K562 (cell line): ENCODE results near the gene MTA2. TPM values are rescaled to one million over a fixed set of nuclear protein-coding genes. Genes with fewer than 3 reads are reported as not detected.

Experiments used
- MBD2 ChIP-seq: sonication (generic); IDR thresholded peaks from 2 replicates; pipeline ENCODE4 v1.6.1; 2016; ENCODE audit warnings: low read depth, borderline replicate concordance
- RBM25 ChIP-seq: fragments of 200-400 bp; formaldehyde crosslinking; IDR thresholded peaks from 2 replicates; pipeline ENCODE4 v1.6.1; 2018; ENCODE audit warnings: low read length, low read depth, moderate library complexity; ENCODE audit not compliant: severe bottlenecking
- ZBTB17 ChIP-seq: fragments of 450-650 bp; formaldehyde crosslinking; IDR thresholded peaks from 2 replicates; pipeline ENCODE4 v1.4.0; 2020; ENCODE audit warnings: mild to moderate bottlenecking
- ZNF12 ChIP-seq: sonication (generic); formaldehyde crosslinking; IDR thresholded peaks from 2 replicates; pipeline ENCODE4 v1.4.0; 2020; ENCODE audit warnings: mild to moderate bottlenecking, missing genetic modification reagents
- ZNF644 ChIP-seq: fragments of 200-800 bp; sonication (Bioruptor generic); IDR thresholded peaks from 2 replicates; pipeline ENCODE4 v1.6.1; 2016; ENCODE audit warnings: low read depth, missing genetic modification characterization, missing compliant biosample characterization
- polyA plus RNA-seq, 8 experiments: library from polyadenylated mRNA; depleted of rRNA in 4 of 8; stranded (reverse) in 5 of 8; unstranded in 3 of 8; fragments of >200 nt; fragmentation: Nextera tagmentation in 2 of 8; fragmentation: Illumina TruSeq in 1 of 8; extraction: Ambion mirVana in 2 of 8; extraction: Trizol in 1 of 8; gene quantifications; 2 replicates each; pipeline versions ENCODE4 v1.2.1 to v1.2.3, GENCODE V29; 2011 to 2014; ENCODE audit warnings: inconsistent platforms in 1 of 8, missing spikeins in 1 of 8
- total RNA-seq, 7 experiments: library from RNA; depleted of rRNA in 6 of 7; stranded (reverse); fragments of >200 nt in 6 of 7; fragmentation: Illumina TruSeq in 2 of 7; extraction: Trizol in 2 of 7; gene quantifications; 2 replicates each; pipeline versions ENCODE4 v1.2.1 to v1.2.3, GENCODE V29; 2011 to 2021; ENCODE audit warnings: low replicate concordance in 1 of 7
- TF ChIP-seq, protein P1 (sequence below): sonication (generic); formaldehyde crosslinking; IDR thresholded peaks from 2 replicates; pipeline ENCODE4 v1.8.1; 2023; ENCODE audit warnings: mild to moderate bottlenecking, missing genetic modification reagents
- TF ChIP-seq, protein P2 (sequence below): fragments of 250-450 bp; sonication (Bioruptor Pico); IDR thresholded peaks from 2 replicates; pipeline ENCODE4 v1.4.0; 2020; ENCODE audit warnings: borderline replicate concordance
- TF ChIP-seq, protein P3 (sequence below): sonication (generic); formaldehyde crosslinking; IDR thresholded peaks from 2 replicates; pipeline ENCODE4 v1.8.0; 2023; ENCODE audit warnings: mild to moderate bottlenecking, missing genetic modification reagents
- TF ChIP-seq, protein P4 (sequence below): sonication (generic); formaldehyde crosslinking; IDR thresholded peaks from 2 replicates; pipeline ENCODE4 v1.9.0; 2022; ENCODE audit warnings: mild to moderate bottlenecking, missing genetic modification reagents
- TF ChIP-seq, protein P5 (sequence below): fragments of 450-650 bp; IDR thresholded peaks from 2 replicates; pipeline ENCODE4 v1.6.1; 2016; ENCODE audit warnings: mild to moderate bottlenecking
- TF ChIP-seq, protein P6 (sequence below): fragments of 150-350 bp; IDR thresholded peaks from 2 replicates; pipeline ENCODE4 v1.6.1; 2014; ENCODE audit warnings: low read depth, mild to moderate bottlenecking, low read length, borderline replicate concordance

Gene MTA2
- total and polyA plus RNA-seq, 9 of the 15 experiments (the other 6 are each of a cell fraction or from before 2014, with no cell fraction given) = 6.2 to 220 (median 172) TPM

DNA sequence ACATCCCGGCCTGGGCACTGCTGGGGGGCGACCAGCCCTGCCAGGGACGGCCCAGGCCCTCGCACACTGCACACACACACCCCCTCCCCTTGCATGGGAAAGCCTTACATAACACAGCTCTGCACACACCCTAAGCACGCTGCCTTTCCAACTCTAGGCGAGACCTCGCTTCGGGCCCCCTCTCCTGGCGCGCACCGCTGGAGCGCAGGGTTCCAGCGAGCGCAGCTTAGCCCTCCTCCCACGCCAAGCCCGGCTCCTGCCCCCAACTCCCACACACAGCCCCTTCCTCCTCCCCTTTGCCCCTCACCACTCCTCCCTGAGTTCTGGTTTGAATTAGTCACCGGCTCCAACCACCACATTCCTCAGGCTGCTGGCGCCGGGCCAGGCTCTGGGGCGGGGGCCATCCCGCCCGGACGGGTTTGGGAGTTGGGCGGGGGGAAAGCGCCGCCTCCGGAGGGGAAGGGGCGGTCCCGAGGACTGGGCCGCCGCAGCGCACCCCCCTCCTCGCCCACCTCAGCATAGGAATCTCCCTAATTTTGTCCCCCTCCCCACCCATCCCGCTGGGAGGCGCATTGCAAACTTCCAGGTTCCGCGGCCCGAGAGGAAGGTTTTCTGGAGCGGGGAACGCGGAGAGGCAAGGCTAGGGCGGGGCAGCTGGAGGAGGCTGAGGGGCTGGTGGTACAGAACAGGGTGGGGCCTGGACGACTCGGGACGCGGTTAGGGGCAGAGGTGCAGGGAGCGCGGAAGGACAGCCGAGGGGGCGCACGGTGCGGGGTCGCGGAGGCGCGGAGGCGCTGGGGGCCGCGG lies 56.0 kb downstream of the MTA2 start (continued):
- TF ChIP-seq ZNF644 (no peak), RBM25 (no peak), ZNF12 (CRISPR knock-in tag) (no peak; the same call in 1 of the 2 replicates), ZBTB17 (CRISPR knock-in tag) (no peak), MBD2 (no peak)
- TF ChIP-seq, protein P1, sequence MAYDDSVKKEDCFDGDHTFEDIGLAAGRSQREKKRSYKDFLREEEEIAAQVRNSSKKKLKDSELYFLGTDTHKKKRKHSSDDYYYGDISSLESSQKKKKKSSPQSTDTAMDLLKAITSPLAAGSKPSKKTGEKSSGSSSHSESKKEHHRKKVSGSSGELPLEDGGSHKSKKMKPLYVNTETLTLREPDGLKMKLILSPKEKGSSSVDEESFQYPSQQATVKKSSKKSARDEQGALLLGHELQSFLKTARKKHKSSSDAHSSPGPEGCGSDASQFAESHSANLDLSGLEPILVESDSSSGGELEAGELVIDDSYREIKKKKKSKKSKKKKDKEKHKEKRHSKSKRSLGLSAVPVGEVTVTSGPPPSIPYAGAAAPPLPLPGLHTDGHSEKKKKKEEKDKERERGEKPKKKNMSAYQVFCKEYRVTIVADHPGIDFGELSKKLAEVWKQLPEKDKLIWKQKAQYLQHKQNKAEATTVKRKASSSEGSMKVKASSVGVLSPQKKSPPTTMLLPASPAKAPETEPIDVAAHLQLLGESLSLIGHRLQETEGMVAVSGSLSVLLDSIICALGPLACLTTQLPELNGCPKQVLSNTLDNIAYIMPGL (CRISPR knock-in tag) = no peak
- TF ChIP-seq, protein P2, sequence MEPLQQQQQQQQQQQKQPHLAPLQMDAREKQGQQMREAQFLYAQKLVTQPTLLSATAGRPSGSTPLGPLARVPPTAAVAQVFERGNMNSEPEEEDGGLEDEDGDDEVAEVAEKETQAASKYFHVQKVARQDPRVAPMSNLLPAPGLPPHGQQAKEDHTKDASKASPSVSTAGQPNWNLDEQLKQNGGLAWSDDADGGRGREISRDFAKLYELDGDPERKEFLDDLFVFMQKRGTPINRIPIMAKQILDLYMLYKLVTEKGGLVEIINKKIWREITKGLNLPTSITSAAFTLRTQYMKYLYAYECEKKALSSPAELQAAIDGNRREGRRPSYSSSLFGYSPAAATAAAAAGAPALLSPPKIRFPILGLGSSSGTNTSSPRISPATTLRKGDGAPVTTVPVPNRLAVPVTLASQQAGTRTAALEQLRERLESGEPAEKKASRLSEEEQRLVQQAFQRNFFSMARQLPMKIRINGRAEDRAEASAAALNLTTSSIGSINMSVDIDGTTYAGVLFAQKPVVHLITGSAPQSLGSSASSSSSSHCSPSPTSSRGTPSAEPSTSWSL (CRISPR knock-in tag) = no peak
- TF ChIP-seq, protein P3, sequence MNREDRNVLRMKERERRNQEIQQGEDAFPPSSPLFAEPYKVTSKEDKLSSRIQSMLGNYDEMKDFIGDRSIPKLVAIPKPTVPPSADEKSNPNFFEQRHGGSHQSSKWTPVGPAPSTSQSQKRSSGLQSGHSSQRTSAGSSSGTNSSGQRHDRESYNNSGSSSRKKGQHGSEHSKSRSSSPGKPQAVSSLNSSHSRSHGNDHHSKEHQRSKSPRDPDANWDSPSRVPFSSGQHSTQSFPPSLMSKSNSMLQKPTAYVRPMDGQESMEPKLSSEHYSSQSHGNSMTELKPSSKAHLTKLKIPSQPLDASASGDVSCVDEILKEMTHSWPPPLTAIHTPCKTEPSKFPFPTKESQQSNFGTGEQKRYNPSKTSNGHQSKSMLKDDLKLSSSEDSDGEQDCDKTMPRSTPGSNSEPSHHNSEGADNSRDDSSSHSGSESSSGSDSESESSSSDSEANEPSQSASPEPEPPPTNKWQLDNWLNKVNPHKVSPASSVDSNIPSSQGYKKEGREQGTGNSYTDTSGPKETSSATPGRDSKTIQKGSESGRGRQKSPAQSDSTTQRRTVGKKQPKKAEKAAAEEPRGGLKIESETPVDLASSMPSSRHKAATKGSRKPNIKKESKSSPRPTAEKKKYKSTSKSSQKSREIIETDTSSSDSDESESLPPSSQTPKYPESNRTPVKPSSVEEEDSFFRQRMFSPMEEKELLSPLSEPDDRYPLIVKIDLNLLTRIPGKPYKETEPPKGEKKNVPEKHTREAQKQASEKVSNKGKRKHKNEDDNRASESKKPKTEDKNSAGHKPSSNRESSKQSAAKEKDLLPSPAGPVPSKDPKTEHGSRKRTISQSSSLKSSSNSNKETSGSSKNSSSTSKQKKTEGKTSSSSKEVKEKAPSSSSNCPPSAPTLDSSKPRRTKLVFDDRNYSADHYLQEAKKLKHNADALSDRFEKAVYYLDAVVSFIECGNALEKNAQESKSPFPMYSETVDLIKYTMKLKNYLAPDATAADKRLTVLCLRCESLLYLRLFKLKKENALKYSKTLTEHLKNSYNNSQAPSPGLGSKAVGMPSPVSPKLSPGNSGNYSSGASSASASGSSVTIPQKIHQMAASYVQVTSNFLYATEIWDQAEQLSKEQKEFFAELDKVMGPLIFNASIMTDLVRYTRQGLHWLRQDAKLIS (CRISPR knock-in tag) = no peak
- TF ChIP-seq, protein P4, sequence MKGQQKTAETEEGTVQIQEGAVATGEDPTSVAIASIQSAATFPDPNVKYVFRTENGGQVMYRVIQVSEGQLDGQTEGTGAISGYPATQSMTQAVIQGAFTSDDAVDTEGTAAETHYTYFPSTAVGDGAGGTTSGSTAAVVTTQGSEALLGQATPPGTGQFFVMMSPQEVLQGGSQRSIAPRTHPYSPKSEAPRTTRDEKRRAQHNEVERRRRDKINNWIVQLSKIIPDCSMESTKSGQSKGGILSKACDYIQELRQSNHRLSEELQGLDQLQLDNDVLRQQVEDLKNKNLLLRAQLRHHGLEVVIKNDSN (CRISPR knock-in tag) = no peak
- TF ChIP-seq, protein P5, sequence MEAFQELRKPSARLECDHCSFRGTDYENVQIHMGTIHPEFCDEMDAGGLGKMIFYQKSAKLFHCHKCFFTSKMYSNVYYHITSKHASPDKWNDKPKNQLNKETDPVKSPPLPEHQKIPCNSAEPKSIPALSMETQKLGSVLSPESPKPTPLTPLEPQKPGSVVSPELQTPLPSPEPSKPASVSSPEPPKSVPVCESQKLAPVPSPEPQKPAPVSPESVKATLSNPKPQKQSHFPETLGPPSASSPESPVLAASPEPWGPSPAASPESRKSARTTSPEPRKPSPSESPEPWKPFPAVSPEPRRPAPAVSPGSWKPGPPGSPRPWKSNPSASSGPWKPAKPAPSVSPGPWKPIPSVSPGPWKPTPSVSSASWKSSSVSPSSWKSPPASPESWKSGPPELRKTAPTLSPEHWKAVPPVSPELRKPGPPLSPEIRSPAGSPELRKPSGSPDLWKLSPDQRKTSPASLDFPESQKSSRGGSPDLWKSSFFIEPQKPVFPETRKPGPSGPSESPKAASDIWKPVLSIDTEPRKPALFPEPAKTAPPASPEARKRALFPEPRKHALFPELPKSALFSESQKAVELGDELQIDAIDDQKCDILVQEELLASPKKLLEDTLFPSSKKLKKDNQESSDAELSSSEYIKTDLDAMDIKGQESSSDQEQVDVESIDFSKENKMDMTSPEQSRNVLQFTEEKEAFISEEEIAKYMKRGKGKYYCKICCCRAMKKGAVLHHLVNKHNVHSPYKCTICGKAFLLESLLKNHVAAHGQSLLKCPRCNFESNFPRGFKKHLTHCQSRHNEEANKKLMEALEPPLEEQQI = no peak
- TF ChIP-seq, protein P6, sequence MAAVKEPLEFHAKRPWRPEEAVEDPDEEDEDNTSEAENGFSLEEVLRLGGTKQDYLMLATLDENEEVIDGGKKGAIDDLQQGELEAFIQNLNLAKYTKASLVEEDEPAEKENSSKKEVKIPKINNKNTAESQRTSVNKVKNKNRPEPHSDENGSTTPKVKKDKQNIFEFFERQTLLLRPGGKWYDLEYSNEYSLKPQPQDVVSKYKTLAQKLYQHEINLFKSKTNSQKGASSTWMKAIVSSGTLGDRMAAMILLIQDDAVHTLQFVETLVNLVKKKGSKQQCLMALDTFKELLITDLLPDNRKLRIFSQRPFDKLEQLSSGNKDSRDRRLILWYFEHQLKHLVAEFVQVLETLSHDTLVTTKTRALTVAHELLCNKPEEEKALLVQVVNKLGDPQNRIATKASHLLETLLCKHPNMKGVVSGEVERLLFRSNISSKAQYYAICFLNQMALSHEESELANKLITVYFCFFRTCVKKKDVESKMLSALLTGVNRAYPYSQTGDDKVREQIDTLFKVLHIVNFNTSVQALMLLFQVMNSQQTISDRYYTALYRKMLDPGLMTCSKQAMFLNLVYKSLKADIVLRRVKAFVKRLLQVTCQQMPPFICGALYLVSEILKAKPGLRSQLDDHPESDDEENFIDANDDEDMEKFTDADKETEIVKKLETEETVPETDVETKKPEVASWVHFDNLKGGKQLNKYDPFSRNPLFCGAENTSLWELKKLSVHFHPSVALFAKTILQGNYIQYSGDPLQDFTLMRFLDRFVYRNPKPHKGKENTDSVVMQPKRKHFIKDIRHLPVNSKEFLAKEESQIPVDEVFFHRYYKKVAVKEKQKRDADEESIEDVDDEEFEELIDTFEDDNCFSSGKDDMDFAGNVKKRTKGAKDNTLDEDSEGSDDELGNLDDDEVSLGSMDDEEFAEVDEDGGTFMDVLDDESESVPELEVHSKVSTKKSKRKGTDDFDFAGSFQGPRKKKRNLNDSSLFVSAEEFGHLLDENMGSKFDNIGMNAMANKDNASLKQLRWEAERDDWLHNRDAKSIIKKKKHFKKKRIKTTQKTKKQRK = no peak
